B cell (primary cell): ENCODE measurements around the gene SCEL.

Experiments used
- CTCF ChIP-seq: fragments of 200-600 bp; IDR thresholded peaks from one replicate; pipeline ENCODE4 v1.8.0; 2022; ENCODE audit warnings: antibody characterized with exemption, mild to moderate bottlenecking
- EZH2 ChIP-seq: IDR thresholded peaks from 2 replicates; pipeline ENCODE4 v1.6.1; 2012; ENCODE audit warnings: borderline replicate concordance, low read depth, mild to moderate bottlenecking, moderate library complexity, low read length; ENCODE audit not compliant: insufficient read depth, poor library complexity, severe bottlenecking

GRCh38 chr13:77620138-77620537, 84.6 kb downstream of the SCEL start:
- TF ChIP-seq CTCF: no peak
- TF ChIP-seq EZH2: no peak
